Transverse colon (tissue), 4 donors: ENCODE measurements around the gene DCLRE1B.

Experiments used
- EP300 ChIP-seq: sonication (generic); formaldehyde crosslinking; IDR thresholded peaks from one replicate; pipeline ENCODE4 v1.6.1; 2017; ENCODE audit warnings: antibody characterized with exemption, low read depth
- POLR2A ChIP-seq: fragments of 450-650 bp; IDR thresholded peaks from one replicate; pipeline ENCODE4 v1.6.1; 2016; ENCODE audit warnings: antibody characterized with exemption, mild to moderate bottlenecking, moderate library complexity
- POLR2AphosphoS5 ChIP-seq, 3 donors: sonication (generic); formaldehyde crosslinking; IDR thresholded peaks; one replicate each; pipeline ENCODE4 v1.6.1; 2016; ENCODE audit warnings: antibody characterized with exemption in 3 of 3
- TF ChIP-seq, protein P1 (sequence below), 5 experiments: fragments of 200-600 bp in 3 of 5; fragments of 450-650 bp in 2 of 5; sonication (generic) in 3 of 5; IDR thresholded peaks; 1 replicate in 2 of 5; 2 replicates in 3 of 5; pipeline ENCODE4 v1.5.1; 2016 to 2017; ENCODE audit warnings: antibody characterized with exemption in 5 of 5, inconsistent platforms in 3 of 5, mild to moderate bottlenecking in 2 of 5, moderate library complexity in 1 of 5

DNA sequence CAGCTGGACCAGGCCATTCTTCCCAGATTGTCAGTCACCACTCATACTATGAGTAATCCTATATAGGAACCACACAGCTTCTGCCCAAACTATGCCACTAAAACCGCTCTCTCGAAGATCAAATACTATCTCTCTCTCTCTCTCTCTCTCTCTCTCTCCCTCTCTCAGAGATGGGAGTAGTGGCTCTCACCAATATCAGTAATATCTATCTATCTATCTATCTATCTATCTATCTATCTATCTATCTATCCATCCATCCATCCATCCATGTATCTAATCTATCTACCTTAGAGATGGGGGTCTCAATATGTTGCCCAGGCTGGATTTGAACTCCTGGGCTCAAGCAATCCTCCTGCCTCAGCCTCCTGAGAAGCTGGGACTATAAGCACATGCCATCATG, 19.3 kb downstream of the DCLRE1B start:
- TF ChIP-seq, protein P1, sequence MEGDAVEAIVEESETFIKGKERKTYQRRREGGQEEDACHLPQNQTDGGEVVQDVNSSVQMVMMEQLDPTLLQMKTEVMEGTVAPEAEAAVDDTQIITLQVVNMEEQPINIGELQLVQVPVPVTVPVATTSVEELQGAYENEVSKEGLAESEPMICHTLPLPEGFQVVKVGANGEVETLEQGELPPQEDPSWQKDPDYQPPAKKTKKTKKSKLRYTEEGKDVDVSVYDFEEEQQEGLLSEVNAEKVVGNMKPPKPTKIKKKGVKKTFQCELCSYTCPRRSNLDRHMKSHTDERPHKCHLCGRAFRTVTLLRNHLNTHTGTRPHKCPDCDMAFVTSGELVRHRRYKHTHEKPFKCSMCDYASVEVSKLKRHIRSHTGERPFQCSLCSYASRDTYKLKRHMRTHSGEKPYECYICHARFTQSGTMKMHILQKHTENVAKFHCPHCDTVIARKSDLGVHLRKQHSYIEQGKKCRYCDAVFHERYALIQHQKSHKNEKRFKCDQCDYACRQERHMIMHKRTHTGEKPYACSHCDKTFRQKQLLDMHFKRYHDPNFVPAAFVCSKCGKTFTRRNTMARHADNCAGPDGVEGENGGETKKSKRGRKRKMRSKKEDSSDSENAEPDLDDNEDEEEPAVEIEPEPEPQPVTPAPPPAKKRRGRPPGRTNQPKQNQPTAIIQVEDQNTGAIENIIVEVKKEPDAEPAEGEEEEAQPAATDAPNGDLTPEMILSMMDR (IDR thresholded peaks at IDR 0.05): no peak
- TF ChIP-seq EP300 (no peak), POLR2A (no peak), POLR2AphosphoS5 (IDR thresholded peaks at IDR 0.05) (no peak)
